ENCODE measurements around the gene DCX. TPM values are rescaled to one million over a fixed set of nuclear protein-coding genes. Genes with fewer than 3 reads are reported as not detected.

Gene DCX
- total and polyA plus RNA-seq, 9 of the 15 experiments (the other 6 are each of a cell fraction or from before 2014, with no cell fraction given): not detected

DNA sequence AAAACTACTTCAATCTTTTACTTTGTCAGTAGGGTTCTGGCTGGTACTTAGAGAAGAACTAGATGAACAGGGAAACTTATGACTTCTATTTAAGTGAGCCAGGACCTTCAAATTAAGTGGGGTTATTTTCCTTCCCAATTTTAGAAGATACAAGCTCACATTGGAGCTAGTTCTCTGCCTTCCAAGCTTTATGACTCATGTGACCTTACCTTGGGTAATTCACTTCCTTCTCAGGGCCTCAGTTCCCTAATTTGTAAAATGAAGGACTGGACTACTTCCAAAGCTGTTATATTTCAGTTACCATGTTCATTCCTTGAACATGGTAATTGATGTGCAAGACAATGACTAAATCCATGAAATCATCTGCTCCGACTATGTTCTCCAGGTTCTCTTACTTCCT, 32.0 kb upstream of the DCX start:
- in situ Hi-C loops (cut with MboI): no loop called here
- DNase-seq (ENCODE audit: extremely low read depth in 1 of 4, low spot score in 3 of 4) (no peak), ATAC-seq (no peak), FAIRE-seq (no peak)
- 0% methylated on average over 1 of the region's 1 CpG for WGBS (ENCODE audit: insufficient coverage, low coverage, missing lambda C conversion rate)
- Histone ChIP-seq H3K9me1 (ENCODE audit: control insufficient read depth, insufficient read depth, low read length) (no peaks in the 10 kb centered on the region), H3K27ac (ENCODE audit: extremely low read depth, low read depth, low read length) (no peak overlapping the region), H3K9me3 (replicated peaks; ENCODE audit: control insufficient read depth, insufficient read depth, low read depth, low read length) (no peaks in the 10 kb centered on the region), H3K79me2 (ENCODE audit: control insufficient read depth, insufficient read depth, low read length) (no peaks in the 10 kb centered on the region), H2AFZ (ENCODE audit: low read depth, low read length) (no peak overlapping the region), H3K9ac (ENCODE audit: insufficient read depth in 1 of 2, low read depth in 2 of 2, low read length in 2 of 2) (no peak overlapping the region), H3K4me2 (ENCODE audit: insufficient read depth, low read length) (no peak overlapping the region), H3K27me3 (ENCODE audit: control insufficient read depth in 2 of 2, insufficient read depth in 2 of 2, low read length in 2 of 2) (no peaks in the 10 kb centered on the region), H3K4me1 (replicated peaks in 1 of 2; ENCODE audit: control insufficient read depth in 2 of 2, insufficient read depth in 2 of 2, low read length in 2 of 2) (no peaks in the 10 kb centered on the region), H3K4me3 (no peak overlapping the region), H3K36me3 (ENCODE audit: control insufficient read depth, insufficient read depth, low read length) (no peaks in the 10 kb centered on the region), H4K20me1 (replicated peaks; ENCODE audit: control insufficient read depth, insufficient read depth, low read length) (no peaks in the 10 kb centered on the region)
- no peak for TF ChIP-seq POLR3A (IDR thresholded peaks at IDR 0.05; ENCODE audit: borderline replicate concordance, extremely low read depth, insufficient read depth, insufficient read length)
- TF ChIP-seq PPARD (CRISPR knock-in tag; IDR thresholded peaks at IDR 0.05): no peak
- intact Hi-C loops (cut with micrococcal nuclease): loop anchor here (10.0 kb wide), 1 partner anchor 339 kb away; no protein-coding TSS in a partner anchor
- ChIA-PET POLR2A (interaction anchor here (0.7 kb wide), 1 partner anchor 614 kb away, joined by 3 read pairs; no protein-coding TSS in a partner anchor), CTCF (ENCODE audit: low intra/inter-chr PET ratio) (no interaction called here)
- no TSS peak for BruUV-seq (replicated peaks)

DNA sequence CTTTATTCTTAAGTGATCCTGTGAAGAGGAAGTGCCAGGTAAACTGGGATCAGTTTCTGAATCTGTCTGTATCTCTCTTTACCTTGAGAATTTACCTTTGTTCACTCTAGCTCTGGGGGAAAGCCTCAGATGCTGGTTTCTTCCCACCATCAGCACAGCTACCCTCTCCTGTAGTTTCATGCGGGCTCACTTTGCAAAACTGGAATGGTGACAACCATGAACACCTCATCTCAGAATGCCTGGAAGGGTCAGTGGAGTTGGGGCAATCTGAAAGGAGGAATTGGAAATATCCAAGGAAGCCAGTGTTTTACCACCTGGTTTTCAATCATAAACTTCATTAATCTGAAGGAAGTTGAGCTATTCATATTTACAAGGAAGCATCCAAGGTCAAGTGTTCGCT, 30.8 kb upstream of the DCX start:
- H3K27me3 ChIP-seq (ENCODE audit: control insufficient read depth in 2 of 2, insufficient read depth in 2 of 2, low read length in 2 of 2): no peaks in the 10 kb centered on the region
- BruUV-seq (replicated peaks): no TSS peak
- no peak for FAIRE-seq
- in situ Hi-C loops (cut with MboI) (no loop called here), intact Hi-C loops (cut with micrococcal nuclease) (loop anchor here (10.0 kb wide), 1 partner anchor 338 kb away; no protein-coding TSS in a partner anchor)
- no peaks in the 10 kb centered on the region for H4K20me1 ChIP-seq (replicated peaks; ENCODE audit: control insufficient read depth, insufficient read depth, low read length)
- no peaks in the 10 kb centered on the region for H3K4me1 ChIP-seq (replicated peaks in 1 of 2; ENCODE audit: control insufficient read depth in 2 of 2, insufficient read depth in 2 of 2, low read length in 2 of 2)
- H3K9me1 ChIP-seq (ENCODE audit: control insufficient read depth, insufficient read depth, low read length): no peaks in the 10 kb centered on the region
- ChIA-PET CTCF (ENCODE audit: low intra/inter-chr PET ratio) (no interaction called here), POLR2A (no interaction called here)
- no peak overlapping the region for H2AFZ ChIP-seq (ENCODE audit: low read depth, low read length)
- H3K4me2 ChIP-seq (ENCODE audit: insufficient read depth, low read length): no peak overlapping the region
- H3K27ac ChIP-seq (ENCODE audit: extremely low read depth, low read depth, low read length): no peak overlapping the region
- DNase-seq (ENCODE audit: extremely low read depth in 1 of 4, low spot score in 3 of 4): no peak
- no peak for ATAC-seq
- 0% methylated on average over 2 of the region's 2 CpGs for WGBS (ENCODE audit: insufficient coverage, low coverage, missing lambda C conversion rate)
- TF ChIP-seq ZNF785 (CRISPR knock-in tag; IDR thresholded peaks at IDR 0.05) (no peak), NFRKB (IDR thresholded peaks at IDR 0.05; ENCODE audit: low read depth) (no peak), TCFL5 (CRISPR knock-in tag; conservative IDR thresholded peaks at IDR 0.05) (no peak), TAL1 (IDR thresholded peaks at IDR 0.05) (no peak), NR2C1 (IDR thresholded peaks at IDR 0.05) (no peak), NR2C1 (tag; IDR thresholded peaks at IDR 0.05) (no peak), NCOA6 (IDR thresholded peaks at IDR 0.05) (no peak), ELF1 (tag; IDR thresholded peaks at IDR 0.05) (no peak)
- TF ChIP-seq, protein P1, sequence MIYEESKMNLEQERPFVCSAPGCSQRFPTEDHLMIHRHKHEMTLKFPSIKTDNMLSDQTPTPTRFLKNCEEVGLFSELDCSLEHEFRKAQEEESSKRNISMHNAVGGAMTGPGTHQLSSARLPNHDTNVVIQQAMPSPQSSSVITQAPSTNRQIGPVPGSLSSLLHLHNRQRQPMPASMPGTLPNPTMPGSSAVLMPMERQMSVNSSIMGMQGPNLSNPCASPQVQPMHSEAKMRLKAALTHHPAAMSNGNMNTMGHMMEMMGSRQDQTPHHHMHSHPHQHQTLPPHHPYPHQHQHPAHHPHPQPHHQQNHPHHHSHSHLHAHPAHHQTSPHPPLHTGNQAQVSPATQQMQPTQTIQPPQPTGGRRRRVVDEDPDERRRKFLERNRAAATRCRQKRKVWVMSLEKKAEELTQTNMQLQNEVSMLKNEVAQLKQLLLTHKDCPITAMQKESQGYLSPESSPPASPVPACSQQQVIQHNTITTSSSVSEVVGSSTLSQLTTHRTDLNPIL (CRISPR knock-in tag; IDR thresholded peaks at IDR 0.05): no peak
- TF ChIP-seq, protein P2, sequence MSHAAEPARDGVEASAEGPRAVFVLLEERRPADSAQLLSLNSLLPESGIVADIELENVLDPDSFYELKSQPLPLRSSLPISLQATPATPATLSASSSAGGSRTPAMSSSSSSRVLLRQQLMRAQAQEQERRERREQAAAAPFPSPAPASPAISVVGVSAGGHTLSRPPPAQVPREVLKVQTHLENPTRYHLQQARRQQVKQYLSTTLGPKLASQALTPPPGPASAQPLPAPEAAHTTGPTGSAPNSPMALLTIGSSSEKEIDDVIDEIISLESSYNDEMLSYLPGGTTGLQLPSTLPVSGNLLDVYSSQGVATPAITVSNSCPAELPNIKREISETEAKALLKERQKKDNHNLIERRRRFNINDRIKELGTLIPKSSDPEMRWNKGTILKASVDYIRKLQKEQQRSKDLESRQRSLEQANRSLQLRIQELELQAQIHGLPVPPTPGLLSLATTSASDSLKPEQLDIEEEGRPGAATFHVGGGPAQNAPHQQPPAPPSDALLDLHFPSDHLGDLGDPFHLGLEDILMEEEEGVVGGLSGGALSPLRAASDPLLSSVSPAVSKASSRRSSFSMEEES (CRISPR knock-in tag; IDR thresholded peaks at IDR 0.05): no peak
- no peak overlapping the region for H3K4me3 ChIP-seq
- H3K9ac ChIP-seq (ENCODE audit: insufficient read depth in 1 of 2, low read depth in 2 of 2, low read length in 2 of 2): no peak overlapping the region
- no peaks in the 10 kb centered on the region for H3K9me3 ChIP-seq (replicated peaks; ENCODE audit: control insufficient read depth, insufficient read depth, low read depth, low read length)
- no peaks in the 10 kb centered on the region for H3K79me2 ChIP-seq (ENCODE audit: control insufficient read depth, insufficient read depth, low read length)
- no peaks in the 10 kb centered on the region for H3K36me3 ChIP-seq (ENCODE audit: control insufficient read depth, insufficient read depth, low read length)

Data from K562 (cell line).